ENCODE results near the gene EVA1B.

EVA1B gene

DNA sequence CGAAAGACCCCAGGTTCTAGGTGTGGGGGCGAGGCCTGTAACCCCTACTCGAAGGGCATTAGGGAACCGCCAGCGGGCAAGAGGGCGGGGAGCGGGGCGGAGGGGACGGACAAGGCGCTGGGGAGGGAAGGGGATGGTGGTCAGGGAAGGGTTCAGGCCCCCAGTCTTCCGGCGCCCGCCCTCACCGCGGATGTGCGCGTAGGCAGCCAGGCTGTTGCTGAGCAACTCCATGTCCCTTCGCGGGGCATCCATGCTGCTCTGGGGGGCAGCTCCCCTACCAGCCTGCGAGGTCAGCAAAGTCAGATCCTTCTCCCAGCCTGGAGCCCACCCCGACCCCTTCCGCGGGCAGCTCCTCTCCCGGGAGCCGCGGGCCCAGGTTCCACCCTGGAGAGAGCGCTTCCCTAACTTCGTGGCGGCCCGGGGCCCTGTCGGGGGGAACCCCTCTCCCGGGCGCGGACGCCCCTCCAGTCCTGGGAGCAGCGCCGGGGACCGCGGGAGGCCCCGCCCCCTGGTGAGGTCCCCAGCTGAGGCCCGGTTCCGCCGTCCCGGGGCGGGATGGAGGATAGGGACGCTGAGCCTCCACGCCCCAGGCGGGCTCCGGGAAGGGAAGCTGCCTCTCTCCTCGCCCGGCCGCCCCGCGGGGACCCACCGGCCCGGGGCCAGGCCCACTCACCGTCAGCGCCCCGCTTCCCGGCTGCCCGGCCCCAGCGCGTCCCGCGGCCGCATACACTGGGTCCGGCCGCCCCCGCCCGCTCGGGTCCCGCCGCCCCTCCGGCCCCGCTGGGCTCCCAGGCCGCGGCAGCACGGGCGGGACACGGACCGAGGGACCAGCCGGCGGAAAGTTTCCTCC, 434 bp downstream of the EVA1B start:
- TF ChIP-seq JUND (IDR thresholded peaks at IDR 0.05; ENCODE audit: low read depth) = no peak
- in situ Hi-C loops (cut with HindIII; ENCODE audit: low pct_unique_long_range_greater_than_20kb, low sequenced_read_pairs) = no loop called here
- DNase-seq (ENCODE audit: low read depth in 1 of 2, low spot score in 1 of 2) = no peak

- DNase-seq (ENCODE audit: low read depth in 1 of 2, low spot score in 1 of 2) = no peak
- no peak for TF ChIP-seq JUND (IDR thresholded peaks at IDR 0.05; ENCODE audit: low read depth)
- in situ Hi-C loops (cut with HindIII; ENCODE audit: low pct_unique_long_range_greater_than_20kb, low sequenced_read_pairs) = no loop called here
These were observed 1.2 kb downstream of the EVA1B start for GRCh38 chr1:36322041-36322785.

DNA sequence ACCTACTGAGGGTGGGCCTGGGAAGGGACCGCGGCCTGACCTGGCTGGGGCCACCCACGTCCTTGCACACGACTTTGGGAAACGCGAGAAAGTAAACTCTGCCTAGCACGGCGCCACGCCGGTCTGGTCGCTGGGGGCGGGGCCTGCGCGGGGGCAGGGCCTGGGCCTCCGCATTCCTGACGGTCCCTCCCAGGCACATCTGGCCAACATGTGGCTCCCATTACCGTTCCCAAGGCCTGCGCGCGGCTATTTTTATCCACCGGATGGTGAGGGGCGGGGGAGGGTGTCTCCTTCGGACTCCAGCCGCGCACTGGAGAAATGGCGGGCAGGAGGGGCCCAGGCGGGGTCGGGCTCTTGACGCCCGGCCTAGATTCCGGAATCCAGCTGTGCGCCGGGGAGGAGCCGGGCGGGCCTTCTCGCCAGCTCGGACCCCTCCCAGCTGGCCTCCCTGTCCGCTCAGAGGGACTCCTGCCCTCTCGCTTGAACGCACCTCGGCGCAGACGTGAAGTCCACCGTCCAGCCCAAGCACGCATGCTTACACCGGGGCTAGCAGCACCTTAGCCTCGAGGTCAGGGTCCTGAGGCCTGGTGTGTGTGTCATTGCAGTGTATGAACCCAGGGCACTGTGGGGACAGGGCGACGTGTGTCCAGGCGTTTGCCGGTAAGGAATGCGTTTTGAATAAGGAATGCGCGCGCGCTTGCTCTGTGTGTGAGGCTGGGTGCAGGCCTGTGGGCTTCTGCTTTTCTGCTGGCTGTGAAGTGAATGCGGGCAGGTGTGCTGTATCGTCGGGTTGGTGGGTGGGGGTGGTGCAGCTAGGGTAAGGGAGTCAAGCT, 2.1 kb downstream of the EVA1B start:
- DNase-seq (ENCODE audit: low read depth in 1 of 2, low spot score in 1 of 2) = no peak
- in situ Hi-C loops (cut with HindIII; ENCODE audit: low pct_unique_long_range_greater_than_20kb, low sequenced_read_pairs) = no loop called here

DNA sequence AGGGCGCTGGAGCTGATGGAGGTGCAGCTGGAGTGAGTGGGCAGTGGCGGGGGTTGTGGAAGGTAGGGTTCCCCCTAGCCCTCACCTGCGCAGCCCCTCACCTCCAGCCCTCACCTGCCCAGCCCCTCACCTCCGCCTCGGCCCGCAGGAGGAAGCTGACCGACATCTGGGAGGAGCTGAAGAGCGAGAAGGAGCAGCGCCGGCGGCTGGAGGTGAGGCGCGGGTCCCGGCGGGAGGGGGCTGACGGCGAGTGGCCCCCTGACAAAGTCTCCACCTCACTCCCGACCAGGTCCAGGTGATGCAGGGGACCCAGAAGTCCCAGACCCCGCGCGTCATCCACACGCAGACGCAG, 2.7 kb downstream of the EVA1B start:
- in situ Hi-C loops (cut with HindIII; ENCODE audit: low pct_unique_long_range_greater_than_20kb, low sequenced_read_pairs) = no loop called here
- TF ChIP-seq JUND (IDR thresholded peaks at IDR 0.05; ENCODE audit: low read depth) = no peak
- DNase-seq (ENCODE audit: low read depth in 1 of 2, low spot score in 1 of 2) = no peak

More for the DNA sequence above, 2.1 kb downstream of the EVA1B start:
- TF ChIP-seq JUND (IDR thresholded peaks at IDR 0.05; ENCODE audit: low read depth) = no peak

GRCh38 chr1:36320291-36320761, 3.1 kb downstream of the EVA1B start:
- TF ChIP-seq JUND (IDR thresholded peaks at IDR 0.05; ENCODE audit: low read depth) = no peak
- in situ Hi-C loops (cut with HindIII; ENCODE audit: low pct_unique_long_range_greater_than_20kb, low sequenced_read_pairs) = no loop called here
- DNase-seq (ENCODE audit: low read depth in 1 of 2, low spot score in 1 of 2) = no peak

- no peak for TF ChIP-seq JUND (IDR thresholded peaks at IDR 0.05; ENCODE audit: low read depth)
- in situ Hi-C loops (cut with HindIII; ENCODE audit: low pct_unique_long_range_greater_than_20kb, low sequenced_read_pairs) = no loop called here
- no peak for DNase-seq (ENCODE audit: low read depth in 1 of 2, low spot score in 1 of 2)
These were observed 14.0 kb downstream of the EVA1B start for GRCh38 chr1:36309397-36309796.

DNA sequence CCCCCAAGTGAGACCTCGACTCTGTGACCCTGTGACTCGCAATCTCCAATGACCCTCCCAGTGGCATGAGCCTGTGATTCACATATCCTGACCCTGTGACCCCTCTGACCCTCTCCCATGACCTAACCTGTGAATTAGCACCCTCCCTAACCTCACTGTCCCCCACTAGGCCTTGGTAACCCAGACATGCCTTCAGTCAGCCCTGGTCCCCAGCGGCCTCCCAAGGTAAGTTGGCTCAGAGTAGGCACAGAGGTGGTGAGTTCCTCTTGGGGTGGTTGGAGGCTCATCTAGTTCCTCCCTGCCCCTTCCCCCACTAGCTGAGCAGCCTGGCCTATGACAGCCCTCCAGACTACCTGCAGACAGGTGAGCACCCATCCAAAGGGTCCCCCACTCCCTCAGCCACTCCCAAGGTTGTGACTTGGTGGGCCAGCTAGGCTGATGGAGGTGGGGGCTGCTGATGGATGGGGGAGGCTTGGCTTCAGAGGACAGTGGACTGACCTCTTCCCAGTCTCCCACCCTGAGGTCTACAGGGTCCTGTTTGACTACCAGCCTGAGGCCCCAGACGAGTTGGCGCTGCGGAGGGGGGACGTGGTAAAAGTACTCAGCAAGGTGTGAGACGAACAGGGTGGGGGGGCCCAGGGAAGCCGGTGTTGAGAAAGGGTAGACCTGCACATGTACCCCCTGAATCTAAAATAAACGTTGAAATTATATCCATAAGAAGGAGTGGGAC, 15.7 kb downstream of the EVA1B start:
- no peak for DNase-seq (ENCODE audit: low read depth in 1 of 2, low spot score in 1 of 2)
- TF ChIP-seq JUND (IDR thresholded peaks at IDR 0.05; ENCODE audit: low read depth) = no peak
- in situ Hi-C loops (cut with HindIII; ENCODE audit: low pct_unique_long_range_greater_than_20kb, low sequenced_read_pairs) = no loop called here

DNA sequence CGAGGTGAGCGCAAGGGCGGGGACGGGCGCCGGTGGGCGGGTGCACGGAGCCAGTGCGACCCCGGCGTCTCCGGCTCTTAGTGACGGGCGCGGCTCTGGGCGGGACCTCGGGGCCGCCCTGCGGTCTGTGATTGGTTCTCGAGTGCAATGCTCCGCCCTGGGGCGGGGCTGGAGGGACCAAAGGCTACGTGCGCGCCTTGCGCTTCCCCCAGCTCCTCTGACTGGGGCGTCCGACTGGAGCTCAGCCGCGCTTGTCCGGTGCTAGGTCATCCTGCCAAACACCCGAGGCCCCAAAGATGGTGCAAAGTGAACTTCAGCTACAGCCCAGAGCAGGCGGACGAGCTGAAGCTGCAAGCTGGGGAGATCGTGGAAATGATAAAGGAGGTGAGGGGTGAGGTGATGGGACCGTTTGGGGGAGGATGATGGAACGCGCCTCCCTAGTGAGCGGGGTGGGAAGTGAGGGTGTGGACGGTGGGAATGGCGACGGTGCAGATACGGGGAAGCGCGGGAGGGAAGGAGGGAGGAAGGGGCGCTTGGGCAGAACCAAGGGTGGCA, 16.5 kb downstream of the EVA1B start:
- no peak for TF ChIP-seq JUND (IDR thresholded peaks at IDR 0.05; ENCODE audit: low read depth)
- DNase-seq (ENCODE audit: low read depth in 1 of 2, low spot score in 1 of 2) = no peak
- in situ Hi-C loops (cut with HindIII; ENCODE audit: low pct_unique_long_range_greater_than_20kb, low sequenced_read_pairs) = no loop called here

- TF ChIP-seq JUND (IDR thresholded peaks at IDR 0.05; ENCODE audit: low read depth) = no peak
- no peak for DNase-seq (ENCODE audit: low read depth in 1 of 2, low spot score in 1 of 2)
- in situ Hi-C loops (cut with HindIII; ENCODE audit: low pct_unique_long_range_greater_than_20kb, low sequenced_read_pairs) = no loop called here
These were observed 17.1 kb downstream of the EVA1B start, which contains the start of gene SH3D21 for GRCh38 chr1:36306210-36306901. Gene SH3D21 (plus strand): TSS chr1:36306368. CDS start chr1:36306421, 53 bp downstream.

DNA sequence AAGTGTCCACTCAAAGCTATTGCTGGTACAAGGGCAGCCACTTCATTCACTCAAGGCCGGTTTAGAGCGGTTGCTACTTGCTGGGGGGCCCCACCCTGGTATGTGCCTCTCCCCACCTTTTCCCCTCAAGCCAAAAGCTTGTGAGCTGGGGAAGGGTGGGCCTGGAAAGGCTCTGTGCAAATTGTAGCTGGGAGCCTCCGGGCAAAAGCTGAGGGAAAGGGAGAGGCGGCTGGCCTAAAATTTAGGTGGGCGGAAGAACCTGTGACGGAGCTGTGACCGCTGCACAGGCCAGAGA, 17.6 kb downstream of the EVA1B start:
- DNase-seq (ENCODE audit: low read depth in 1 of 2, low spot score in 1 of 2) = no peak
- TF ChIP-seq JUND (IDR thresholded peaks at IDR 0.05; ENCODE audit: low read depth) = no peak
- in situ Hi-C loops (cut with HindIII; ENCODE audit: low pct_unique_long_range_greater_than_20kb, low sequenced_read_pairs) = no loop called here

Data from T47D (cell line).